H9 (cell line): Measurements from ENCODE around the gene GLB1L2. TPM values are rescaled to one million over a fixed set of nuclear protein-coding genes. Genes with fewer than 3 reads are reported as not detected.

ENCODE experiments used
- DNase-seq: peaks from one replicate; pipeline ENCODE4 v3.0.0-alpha.2; 2017
- H2AFZ ChIP-seq: one replicate; pipeline ENCODE4 v1.6.1; 2013; ENCODE audit warnings: mild to moderate bottlenecking, low read length, control low read depth, moderate library complexity
- H2AK5ac ChIP-seq: 2 replicates; pipeline ENCODE4 v1.6.1; 2013; ENCODE audit warnings: low read length, control low read depth, mixed read lengths; ENCODE audit not compliant: insufficient read length
- H2BK120ac ChIP-seq: one replicate; pipeline ENCODE4 v1.6.1; 2013; ENCODE audit warnings: low read depth, mild to moderate bottlenecking, low read length, control low read depth, inconsistent platforms; ENCODE audit not compliant: poor library complexity, severe bottlenecking
- H2BK12ac ChIP-seq: 2 replicates; pipeline ENCODE4 v1.6.1; 2013; ENCODE audit warnings: low read length, control low read depth, mixed read lengths, low read depth; ENCODE audit not compliant: insufficient read length
- H2BK15ac ChIP-seq: 2 replicates; pipeline ENCODE4 v1.6.1; 2013; ENCODE audit warnings: low read depth, low read length, control low read depth
- H2BK20ac ChIP-seq: one replicate; pipeline ENCODE4 v1.6.1; 2013; ENCODE audit warnings: low read depth, mild to moderate bottlenecking, low read length, control low read depth, inconsistent platforms; ENCODE audit not compliant: poor library complexity, severe bottlenecking
- H2BK5ac ChIP-seq: 2 replicates; pipeline ENCODE4 v1.6.1; 2013; ENCODE audit warnings: low read length, control low read depth, mixed read lengths; ENCODE audit not compliant: insufficient read length
- H3K14ac ChIP-seq: 2 replicates; pipeline ENCODE4 v1.6.1; 2013; ENCODE audit warnings: low read length, control low read depth; ENCODE audit not compliant: insufficient read depth
- H3K18ac ChIP-seq: 2 replicates; pipeline ENCODE4 v1.6.1; 2013; ENCODE audit warnings: low read depth, mild to moderate bottlenecking, mixed read lengths, low read length, control low read depth; ENCODE audit not compliant: insufficient read length
- H3K23ac ChIP-seq: 2 replicates; pipeline ENCODE4 v1.6.1; 2013; ENCODE audit warnings: low read length, control low read depth, mixed read lengths, low read depth; ENCODE audit not compliant: insufficient read length
- H3K23me2 ChIP-seq: 2 replicates; pipeline ENCODE4 v1.6.1; 2013; ENCODE audit warnings: low read depth, mild to moderate bottlenecking, mixed read lengths, low read length, control low read depth; ENCODE audit not compliant: insufficient read length, poor library complexity, severe bottlenecking
- H3K27ac ChIP-seq: 2 replicates; pipeline ENCODE4 v1.5.1; 2013; ENCODE audit warnings: low read length, control low read depth, mixed read lengths, low read depth; ENCODE audit not compliant: insufficient read length
- H3K27me3 ChIP-seq: 2 replicates; pipeline ENCODE4 v1.6.1; 2013; ENCODE audit warnings: low read length, control low read depth, inconsistent platforms; ENCODE audit not compliant: insufficient read depth
- H3K4ac ChIP-seq: 2 replicates; pipeline ENCODE4 v1.6.1; 2013; ENCODE audit warnings: low read depth, mild to moderate bottlenecking, control low read depth, inconsistent platforms, low read length, moderate library complexity
- H3K4me1 ChIP-seq: 2 replicates; pipeline ENCODE4 v1.6.1; 2013; ENCODE audit warnings: low read length, control low read depth, inconsistent platforms; ENCODE audit not compliant: insufficient read depth
- H3K4me2 ChIP-seq: 2 replicates; pipeline ENCODE4 v1.6.1; 2013; ENCODE audit warnings: low read length, control low read depth, mixed read lengths; ENCODE audit not compliant: insufficient read length, insufficient read depth
- H3K56ac ChIP-seq: 2 replicates; pipeline ENCODE4 v1.6.1; 2013; ENCODE audit warnings: low read depth, mild to moderate bottlenecking, mixed read lengths, low read length, control low read depth; ENCODE audit not compliant: insufficient read length
- H3K79me1 ChIP-seq: 2 replicates; pipeline ENCODE4 v1.6.1; 2013; ENCODE audit warnings: low read depth, mild to moderate bottlenecking, moderate library complexity, low read length, control low read depth, inconsistent platforms; ENCODE audit not compliant: insufficient read depth, poor library complexity, severe bottlenecking
- H3K79me2 ChIP-seq: 2 replicates; pipeline ENCODE4 v1.6.1; 2013; ENCODE audit warnings: low read length, control low read depth, inconsistent platforms; ENCODE audit not compliant: insufficient read depth
- H3K9ac ChIP-seq: 2 replicates; pipeline ENCODE4 v1.6.1; 2013; ENCODE audit warnings: low read length, control low read depth, mixed read lengths; ENCODE audit not compliant: insufficient read length; ENCODE audit errors: extremely low read depth
- H3K9me3 ChIP-seq: one replicate; pipeline ENCODE4 v1.6.1; 2013; ENCODE audit warnings: low read depth, low read length, inconsistent platforms; ENCODE audit not compliant: control insufficient read depth
- H3T11ph ChIP-seq: one replicate; pipeline ENCODE4 v1.6.1; 2013; ENCODE audit warnings: mild to moderate bottlenecking, low read length, control low read depth, inconsistent platforms
- H4K20me1 ChIP-seq: one replicate; pipeline ENCODE4 v1.6.1; 2013; ENCODE audit not compliant: control insufficient read depth, insufficient read length, insufficient read depth
- H4K5ac ChIP-seq: 2 replicates; pipeline ENCODE4 v1.6.1; 2013; ENCODE audit warnings: low read depth, mild to moderate bottlenecking, mixed read lengths, low read length, control low read depth; ENCODE audit not compliant: insufficient read length
- H4K8ac ChIP-seq: replicated peaks from 2 replicates; pipeline ENCODE4 v1.6.1; 2013; ENCODE audit warnings: low read length, control low read depth, mixed read lengths, low read depth; ENCODE audit not compliant: insufficient read length
- H4K91ac ChIP-seq: 2 replicates; pipeline ENCODE4 v1.6.1; 2013; ENCODE audit warnings: low read depth, mild to moderate bottlenecking, moderate library complexity, mixed read lengths, low read length, control low read depth; ENCODE audit not compliant: insufficient read length
- H3K27ac Mint-ChIP-seq, 3 experiments: 2 replicates in 2 of 3; 3 replicates in 1 of 3; pipeline ENCODE4 v1.8.0; 2020 to 2021; ENCODE audit warnings: mixed read lengths in 3 of 3, mild to moderate bottlenecking in 1 of 3, moderate library complexity in 1 of 3
- H3K27me3 Mint-ChIP-seq: 2 replicates; pipeline ENCODE4 v1.8.0; 2021; ENCODE audit warnings: low read depth, mild to moderate bottlenecking, moderate library complexity, mixed read lengths
- H3K36me3 Mint-ChIP-seq, 3 experiments: 2 replicates in 2 of 3; 3 replicates in 1 of 3; pipeline ENCODE4 v1.8.0; 2020 to 2021; ENCODE audit warnings: low read depth in 3 of 3, mixed read lengths in 3 of 3; ENCODE audit not compliant: insufficient read depth in 1 of 3
- H3K4me1 Mint-ChIP-seq, 2 experiments: 2 replicates each; pipeline ENCODE4 v1.8.0; 2020; ENCODE audit warnings: mixed read lengths in 2 of 2
- H3K4me3 Mint-ChIP-seq, 2 experiments: 2 replicates in 1 of 2; 3 replicates in 1 of 2; pipeline ENCODE4 v1.8.0; 2020 to 2021; ENCODE audit warnings: mild to moderate bottlenecking in 2 of 2, mixed read lengths in 2 of 2, moderate library complexity in 1 of 2
- H3K9me3 Mint-ChIP-seq, 2 experiments: 2 replicates in 1 of 2; 3 replicates in 1 of 2; pipeline ENCODE4 v1.8.0; 2020; ENCODE audit warnings: mild to moderate bottlenecking in 2 of 2, mixed read lengths in 2 of 2, moderate library complexity in 1 of 2
- CTCF ChIP-seq: fragments of 200-600 bp; sonication (generic); conservative IDR thresholded peaks from 3 replicates; pipeline ENCODE4 v1.8.0; 2021; ENCODE audit warnings: antibody characterized with exemption, mild to moderate bottlenecking
- WGBS: extraction: QIAGEN DNeasy Blood & Tissue Kit; methylation state at CpG from one replicate; pipeline ENCODE4 v1.1.7; 2013; ENCODE audit warnings: missing lambda C conversion rate, low lambda C conversion rate, mixed read lengths; ENCODE audit not compliant: insufficient read length; ENCODE audit errors: extremely low coverage; 5-methylcytosine and 5-hydroxymethylcytosine counted together
- total RNA-seq: library from RNA; stranded (reverse); gene quantifications from 2 replicates; pipeline ENCODE4 v1.2.1, GENCODE V29; 2021

GLB1L2 gene
- total RNA-seq, 1 experiment from 2014 or later, result 2.4 TPM

GRCh38 chr11:134289789-134290188 lies 42.0 kb upstream of the GLB1L2 start:
- Histone ChIP-seq H3K4me1 (no peaks in the 10 kb centered on the region), H3K9ac (no peak overlapping the region), H3K23ac (no peak overlapping the region), H3K79me1 (no peaks in the 10 kb centered on the region), H3T11ph (no peak overlapping the region), H2BK5ac (no peak overlapping the region), H2AFZ (no peak overlapping the region), H3K23me2 (no peaks in the 10 kb centered on the region), H2BK15ac (no peak overlapping the region), H3K9me3 (no peaks in the 10 kb centered on the region), H3K4ac (no peak overlapping the region), H3K27ac (no peak overlapping the region), H3K27me3 (no peaks in the 10 kb centered on the region), H4K20me1 (no peaks in the 10 kb centered on the region), H2BK120ac (no peak overlapping the region), H3K14ac (no peak overlapping the region), H4K91ac (no peak overlapping the region), H4K5ac (no peak overlapping the region), H3K18ac (no peak overlapping the region), H2BK12ac (no peak overlapping the region), H3K4me2 (no peak overlapping the region), H2AK5ac (no peak overlapping the region), H3K79me2 (no peaks in the 10 kb centered on the region), H2BK20ac (no peak overlapping the region), H4K8ac (no peak overlapping the region), H3K56ac (no peak overlapping the region)
- H3K4me1 Mint-ChIP-seq, result peaks cover 12 to 14% of the 10 kb centered on the region in 2 experiments
- peak overlapping the region in 2 of 3 experiments; percentile 6 to 25; a peak in 2 of 7 replicates for H3K27ac Mint-ChIP-seq
- DNase-seq, result peak; percentile 49
- H3K4me3 Mint-ChIP-seq, result no peak overlapping the region
- no CpG with 5 or more reads among the region's 12 CpGs for WGBS
- H3K9me3 Mint-ChIP-seq, result no peaks in the 10 kb centered on the region; a peak in 1 of 5 replicates
- H3K36me3 Mint-ChIP-seq, result peaks cover 17 to 43% (median 28%) of the 10 kb centered on the region in 3 experiments
- H3K27me3 Mint-ChIP-seq, result no peaks in the 10 kb centered on the region
- TF ChIP-seq CTCF, result no peak
